22Rv1 (cell line): Measurements from ENCODE around the gene PRIMA1.

Experiments
- H3K27ac ChIP-seq: fragments of 450-650 bp; 2 replicates; pipeline ENCODE4 v1.5.1; 2017
- ZFX ChIP-seq: fragments of 450-650 bp; IDR thresholded peaks from 2 replicates; pipeline ENCODE4 v1.6.1; 2017; ENCODE audit warnings: antibody characterized with exemption, borderline replicate concordance
- TF ChIP-seq, protein P1 (sequence below): fragments of 450-650 bp; IDR thresholded peaks from 2 replicates; pipeline ENCODE4 v1.5.1; 2017; ENCODE audit warnings: mild to moderate bottlenecking

The PRIMA1 gene

DNA sequence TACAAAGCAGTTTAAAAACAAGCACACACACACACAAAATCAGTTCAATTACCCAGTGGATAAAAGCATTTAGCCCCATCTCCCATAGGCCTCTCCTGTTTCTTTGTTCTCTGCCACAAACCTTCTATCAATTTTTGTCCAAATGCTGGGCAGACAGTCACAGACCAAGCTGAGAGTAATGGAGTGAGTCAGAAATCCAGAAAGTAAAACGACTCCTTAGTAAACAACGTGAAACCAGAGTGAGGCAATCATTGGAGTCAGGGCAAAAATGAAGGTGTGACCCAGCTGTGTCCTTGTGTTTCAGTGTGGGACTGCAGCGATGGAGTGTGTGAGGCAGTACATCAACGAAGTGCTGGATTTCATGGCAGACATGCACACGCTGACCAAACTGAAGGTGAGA is 102.0 kb downstream of the PRIMA1 start:
- TF ChIP-seq, protein P1, sequence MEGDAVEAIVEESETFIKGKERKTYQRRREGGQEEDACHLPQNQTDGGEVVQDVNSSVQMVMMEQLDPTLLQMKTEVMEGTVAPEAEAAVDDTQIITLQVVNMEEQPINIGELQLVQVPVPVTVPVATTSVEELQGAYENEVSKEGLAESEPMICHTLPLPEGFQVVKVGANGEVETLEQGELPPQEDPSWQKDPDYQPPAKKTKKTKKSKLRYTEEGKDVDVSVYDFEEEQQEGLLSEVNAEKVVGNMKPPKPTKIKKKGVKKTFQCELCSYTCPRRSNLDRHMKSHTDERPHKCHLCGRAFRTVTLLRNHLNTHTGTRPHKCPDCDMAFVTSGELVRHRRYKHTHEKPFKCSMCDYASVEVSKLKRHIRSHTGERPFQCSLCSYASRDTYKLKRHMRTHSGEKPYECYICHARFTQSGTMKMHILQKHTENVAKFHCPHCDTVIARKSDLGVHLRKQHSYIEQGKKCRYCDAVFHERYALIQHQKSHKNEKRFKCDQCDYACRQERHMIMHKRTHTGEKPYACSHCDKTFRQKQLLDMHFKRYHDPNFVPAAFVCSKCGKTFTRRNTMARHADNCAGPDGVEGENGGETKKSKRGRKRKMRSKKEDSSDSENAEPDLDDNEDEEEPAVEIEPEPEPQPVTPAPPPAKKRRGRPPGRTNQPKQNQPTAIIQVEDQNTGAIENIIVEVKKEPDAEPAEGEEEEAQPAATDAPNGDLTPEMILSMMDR = no peak
- no peak for TF ChIP-seq ZFX
- no peak overlapping the region for H3K27ac ChIP-seq

DNA sequence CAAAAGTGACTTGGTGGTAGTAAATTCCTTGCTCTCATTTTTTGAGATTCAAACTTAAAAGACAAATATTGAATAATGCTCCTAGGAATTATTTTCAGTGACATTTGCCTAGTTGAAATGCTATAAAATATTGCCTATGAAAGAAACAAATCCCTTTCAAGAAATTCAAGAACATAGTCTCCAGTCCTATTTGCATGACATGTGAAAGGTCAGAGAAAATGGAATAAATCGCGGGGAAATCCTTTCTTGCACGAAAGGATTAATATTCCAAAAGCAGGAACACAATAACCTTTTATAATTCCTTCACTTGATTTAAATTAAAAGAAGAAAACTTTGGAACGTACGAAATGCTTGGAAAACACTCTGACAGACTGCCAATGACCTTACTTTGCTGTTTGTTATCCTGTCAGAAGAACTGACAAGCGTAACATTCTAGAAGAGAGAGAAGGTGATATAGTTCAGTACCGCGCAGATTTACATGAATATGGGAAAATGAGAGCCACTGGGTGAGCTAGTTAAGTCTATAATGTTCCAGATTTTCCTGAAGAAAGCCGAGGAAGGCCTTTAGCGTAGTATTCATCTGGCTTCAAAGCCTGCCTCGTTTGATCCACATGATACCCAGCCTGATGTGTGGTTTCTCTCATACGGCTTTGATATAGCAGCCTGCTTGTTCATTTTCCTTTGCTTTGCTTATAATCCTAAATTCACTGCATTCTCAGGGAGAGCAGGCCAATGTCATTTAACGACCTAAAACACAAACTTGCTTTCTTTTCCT is 103.0 kb downstream of the PRIMA1 start:
- no peak overlapping the region for H3K27ac ChIP-seq
- TF ChIP-seq, protein P1 = no peak
- no peak for TF ChIP-seq ZFX

DNA sequence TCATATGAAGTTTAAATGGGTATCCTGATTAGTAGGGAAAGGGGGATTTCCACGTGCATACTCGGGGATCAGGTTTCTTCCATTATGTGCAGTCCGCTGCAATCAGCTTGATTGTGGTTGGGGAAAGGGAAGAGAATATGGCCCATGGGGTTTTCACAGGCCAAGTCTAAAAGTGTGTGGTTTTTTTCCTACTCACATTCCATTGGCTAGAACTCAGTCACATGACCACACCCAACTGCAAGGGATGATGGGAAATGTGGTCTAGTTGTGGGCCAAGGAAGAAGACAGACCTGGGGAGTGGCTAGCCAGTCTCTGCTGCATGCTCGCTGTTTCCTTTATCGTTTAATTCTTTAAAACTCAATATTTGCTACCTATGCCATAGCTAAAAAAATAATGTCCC is 105.1 kb downstream of the PRIMA1 start:
- no peak overlapping the region for H3K27ac ChIP-seq

DNA sequence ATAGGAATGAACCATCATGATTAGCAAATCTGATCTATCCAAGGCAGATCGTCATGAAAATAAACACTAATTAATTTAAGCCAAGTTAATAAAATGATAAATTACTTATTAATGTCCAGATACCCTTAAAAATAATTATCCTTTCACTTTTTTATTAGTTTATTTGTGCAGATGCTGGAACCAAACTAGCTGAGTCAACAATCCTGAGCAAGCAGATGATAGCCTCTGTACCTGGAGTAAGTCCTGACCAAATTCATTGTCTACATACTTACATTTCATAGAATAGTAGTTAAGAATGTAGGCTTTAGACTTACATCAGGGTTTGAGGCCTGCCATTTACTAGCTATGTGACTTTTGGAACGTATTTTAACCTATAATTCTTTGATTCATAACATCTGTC is 105.8 kb downstream of the PRIMA1 start:
- H3K27ac ChIP-seq = no peak overlapping the region
- TF ChIP-seq ZFX = no peak
- TF ChIP-seq, protein P1 = no peak

More for the DNA sequence above, 105.1 kb downstream of the PRIMA1 start:
- TF ChIP-seq ZFX = no peak
- TF ChIP-seq, protein P1 = no peak

DNA sequence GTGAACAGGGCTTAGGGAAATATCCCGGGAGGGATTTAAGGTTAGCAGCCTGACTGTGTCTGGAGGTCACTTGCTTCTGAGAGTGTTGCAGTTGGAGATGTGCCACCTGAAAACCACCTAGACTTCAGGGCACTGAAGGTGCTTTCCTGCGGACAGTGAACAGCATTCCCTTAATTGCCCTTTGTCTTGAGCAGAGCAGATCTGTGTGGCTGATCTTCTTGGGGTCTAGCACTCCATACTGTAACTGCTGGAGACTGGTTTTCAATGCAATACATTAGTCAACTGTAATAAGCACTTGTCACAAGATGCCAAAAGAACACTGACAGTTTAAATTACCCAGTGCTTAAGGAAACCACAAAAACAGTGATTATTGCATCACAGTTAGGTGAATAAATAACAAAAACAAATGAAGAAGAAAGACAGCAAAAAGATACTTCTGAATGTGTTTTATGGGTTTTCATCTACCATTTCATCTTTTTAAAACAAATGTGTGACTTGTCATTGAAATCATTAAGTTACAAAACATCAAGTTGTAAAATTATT is 111.8 kb downstream of the PRIMA1 start:
- no peak for TF ChIP-seq ZFX
- TF ChIP-seq, protein P1 = no peak
- no peak overlapping the region for H3K27ac ChIP-seq

DNA sequence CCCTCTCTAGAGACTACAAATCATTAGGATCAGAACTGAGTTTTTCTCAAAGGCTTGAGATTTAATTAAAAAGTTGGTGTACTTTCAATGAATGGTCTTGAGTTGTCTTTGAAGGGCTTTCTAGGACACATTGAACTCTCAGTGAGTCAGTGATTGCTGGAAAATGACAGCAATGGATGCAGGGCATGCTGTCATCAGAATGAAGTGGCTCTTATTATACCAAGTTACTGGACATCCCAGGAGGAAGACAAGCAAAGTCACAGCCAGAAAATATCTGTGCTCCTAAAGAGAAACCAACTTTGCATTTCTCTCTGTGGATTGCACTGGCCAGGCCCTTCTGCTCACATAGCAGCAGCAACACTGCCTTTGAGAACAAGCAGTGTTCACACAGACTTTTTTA is 112.6 kb downstream of the PRIMA1 start:
- H3K27ac ChIP-seq = no peak overlapping the region
- TF ChIP-seq, protein P1 = no peak
- TF ChIP-seq ZFX = no peak

DNA sequence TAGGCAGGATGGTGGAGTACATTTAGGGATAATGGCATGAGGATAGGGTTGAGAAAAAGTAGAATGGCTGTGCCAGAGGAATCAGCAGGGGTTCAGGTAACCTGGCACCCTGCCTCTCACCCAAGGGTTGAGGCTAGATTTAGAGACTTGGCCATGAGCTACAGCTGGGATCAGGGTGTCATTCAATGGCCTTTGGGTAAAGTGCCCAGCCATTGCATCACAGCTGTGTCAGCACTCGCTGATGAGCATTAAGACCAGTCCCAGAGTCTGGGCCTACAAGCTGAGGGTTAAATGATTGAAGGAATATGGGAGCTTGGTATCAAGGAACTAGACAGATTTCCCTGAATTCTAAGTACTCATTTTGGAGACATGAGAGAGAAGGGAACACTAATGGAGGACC is 113.9 kb downstream of the PRIMA1 start:
- TF ChIP-seq ZFX = no peak
- TF ChIP-seq, protein P1 = no peak
- no peak overlapping the region for H3K27ac ChIP-seq
